ENCODE results near the gene SLC30A2.

Gene SLC30A2

GRCh38 chr1:26034504-26035202 lies 11.3 kb downstream of the SLC30A2 start:
- TF ChIP-seq, protein P1, sequence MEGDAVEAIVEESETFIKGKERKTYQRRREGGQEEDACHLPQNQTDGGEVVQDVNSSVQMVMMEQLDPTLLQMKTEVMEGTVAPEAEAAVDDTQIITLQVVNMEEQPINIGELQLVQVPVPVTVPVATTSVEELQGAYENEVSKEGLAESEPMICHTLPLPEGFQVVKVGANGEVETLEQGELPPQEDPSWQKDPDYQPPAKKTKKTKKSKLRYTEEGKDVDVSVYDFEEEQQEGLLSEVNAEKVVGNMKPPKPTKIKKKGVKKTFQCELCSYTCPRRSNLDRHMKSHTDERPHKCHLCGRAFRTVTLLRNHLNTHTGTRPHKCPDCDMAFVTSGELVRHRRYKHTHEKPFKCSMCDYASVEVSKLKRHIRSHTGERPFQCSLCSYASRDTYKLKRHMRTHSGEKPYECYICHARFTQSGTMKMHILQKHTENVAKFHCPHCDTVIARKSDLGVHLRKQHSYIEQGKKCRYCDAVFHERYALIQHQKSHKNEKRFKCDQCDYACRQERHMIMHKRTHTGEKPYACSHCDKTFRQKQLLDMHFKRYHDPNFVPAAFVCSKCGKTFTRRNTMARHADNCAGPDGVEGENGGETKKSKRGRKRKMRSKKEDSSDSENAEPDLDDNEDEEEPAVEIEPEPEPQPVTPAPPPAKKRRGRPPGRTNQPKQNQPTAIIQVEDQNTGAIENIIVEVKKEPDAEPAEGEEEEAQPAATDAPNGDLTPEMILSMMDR (IDR thresholded peaks at IDR 0.05; ENCODE audit: low read depth, low read length): no peak

DNA sequence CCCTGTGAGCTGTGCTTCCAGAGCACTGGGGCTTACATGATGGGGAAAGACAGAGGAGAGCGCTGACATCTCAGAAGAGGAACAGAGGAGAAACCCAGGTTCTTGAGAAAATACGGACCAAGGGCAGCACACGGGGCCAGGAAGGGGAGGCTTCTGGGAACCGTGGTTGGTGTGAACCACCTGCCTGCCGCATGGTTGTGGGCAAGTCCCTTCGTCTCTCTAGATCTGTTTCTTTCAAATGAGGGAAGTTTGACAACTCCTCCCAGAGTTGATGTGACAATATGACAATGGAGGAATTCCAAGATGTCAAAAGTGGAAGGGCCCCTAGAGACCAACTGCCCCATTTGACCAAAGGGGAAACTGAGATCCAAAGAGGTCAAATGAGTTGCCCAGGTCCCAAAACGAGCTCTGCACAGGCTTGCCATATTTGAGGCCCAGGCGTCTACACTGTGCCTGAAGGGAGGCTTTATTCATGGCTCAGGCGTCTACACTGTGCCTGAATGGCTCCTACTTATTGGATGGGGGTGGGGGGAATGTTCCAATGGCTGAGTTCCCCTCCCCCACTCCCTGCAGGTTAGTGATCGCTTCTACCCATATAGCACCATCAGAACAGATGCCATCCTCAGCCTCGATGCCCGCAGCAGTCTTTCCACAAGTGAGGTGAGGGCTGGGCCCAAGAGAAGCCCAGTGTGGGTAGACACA lies 13.1 kb downstream of the SLC30A2 start:
- DNase-seq (ENCODE audit: extremely low read depth, low read depth): no peak
- TF ChIP-seq, protein P1 (IDR thresholded peaks at IDR 0.05; ENCODE audit: low read depth, low read length): no peak

More at GRCh38 chr1:26034504-26035202, 11.3 kb downstream of the SLC30A2 start:
- DNase-seq (ENCODE audit: extremely low read depth, low read depth): no peak

GRCh38 chr1:26031611-26032220 lies 14.2 kb downstream of the SLC30A2 start:
- no peak for DNase-seq (ENCODE audit: extremely low read depth, low read depth)
- TF ChIP-seq, protein P1 (IDR thresholded peaks at IDR 0.05; ENCODE audit: low read depth, low read length): no peak

- TF ChIP-seq, protein P1 (IDR thresholded peaks at IDR 0.05; ENCODE audit: low read depth, low read length): no peak
- DNase-seq (ENCODE audit: extremely low read depth, low read depth): no peak
Observed at GRCh38 chr1:26031196-26031595, 14.7 kb downstream of the SLC30A2 start.

GRCh38 chr1:26029864-26030481 lies 15.9 kb downstream of the SLC30A2 start:
- DNase-seq (ENCODE audit: extremely low read depth, low read depth): no peak
- TF ChIP-seq, protein P1 (IDR thresholded peaks at IDR 0.05; ENCODE audit: low read depth, low read length): no peak

DNA sequence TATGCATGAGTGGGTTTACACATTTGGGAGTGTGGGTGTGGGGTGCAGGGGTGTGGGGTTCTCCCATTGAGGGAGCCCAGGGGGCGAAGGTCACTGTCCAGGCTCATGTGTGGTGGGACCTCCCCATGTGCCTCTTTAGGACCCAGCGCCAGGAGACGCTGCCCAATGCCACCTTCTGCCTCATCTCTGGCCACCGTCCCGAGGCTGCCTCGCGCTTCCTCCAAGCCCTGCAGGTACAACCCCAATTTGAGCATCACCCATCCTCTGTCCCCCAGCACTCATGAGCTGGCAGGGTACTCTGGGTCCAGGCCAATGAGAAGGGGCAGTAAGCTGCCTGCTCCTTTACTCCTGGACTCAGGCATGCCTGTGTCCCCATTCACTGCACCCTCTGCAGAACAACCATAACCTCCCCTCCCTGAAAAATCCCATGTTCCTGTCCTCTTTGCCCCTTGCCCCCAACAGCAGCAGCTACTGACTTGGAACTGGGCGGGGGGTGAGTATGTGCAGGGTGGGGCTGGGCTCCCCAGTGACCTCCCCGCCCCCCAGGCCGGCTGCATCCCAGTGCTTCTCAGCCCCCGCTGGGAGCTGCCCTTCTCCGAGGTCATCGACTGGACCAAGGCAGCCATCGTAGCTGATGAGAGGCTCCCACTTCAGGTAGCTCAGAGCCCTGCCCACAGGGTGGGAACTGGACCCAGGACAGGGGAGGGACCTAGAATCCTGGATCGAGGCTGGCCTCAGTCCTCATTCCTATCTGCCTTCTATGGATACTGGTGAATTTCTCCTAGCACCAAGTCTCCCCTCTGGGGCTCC lies 16.7 kb downstream of the SLC30A2 start:
- TF ChIP-seq, protein P1 (IDR thresholded peaks at IDR 0.05; ENCODE audit: low read depth, low read length): no peak
- no peak for DNase-seq (ENCODE audit: extremely low read depth, low read depth)
